Lung (tissue), 12 donors: ENCODE results near the gene DCUN1D3. TPM values are rescaled to one million over a fixed set of nuclear protein-coding genes. Genes with fewer than 3 reads are reported as not detected.

Source experiments
- ATAC-seq: fragments of 200-7000 bp; cut with Tn5 transposase; one replicate; pipeline ENCODE4 v1.9.1; 2020; ENCODE audit warnings: moderate number of reproducible peaks; ENCODE audit not compliant: insufficient read depth, low FRiP score
- DNase-seq, 3 donors: peaks; one replicate each; pipeline ENCODE4 v3.0.0-alpha.2; 2013 to 2017
- H3K27ac ChIP-seq, 2 donors: one replicate each; pipeline ENCODE4 v1.5.1; 2013; ENCODE audit warnings: mild to moderate bottlenecking in 2 of 2, moderate library complexity in 2 of 2, control low read depth in 1 of 2, inconsistent platforms in 1 of 2, low read depth in 1 of 2, low read length in 1 of 2
- H3K27me3 ChIP-seq, 3 donors: one replicate each; pipeline ENCODE4 v1.5.1; 2013; ENCODE audit warnings: low read length in 2 of 3; ENCODE audit not compliant: control insufficient read depth in 3 of 3, insufficient read depth in 3 of 3
- H3K36me3 ChIP-seq, 4 donors: one replicate each; pipeline ENCODE4 v1.5.1; 2013; ENCODE audit warnings: low read length in 4 of 4, mild to moderate bottlenecking in 1 of 4, moderate library complexity in 1 of 4; ENCODE audit not compliant: control insufficient read depth in 4 of 4, insufficient read depth in 4 of 4
- H3K4me1 ChIP-seq, 5 donors: one replicate each; pipeline ENCODE4 v1.5.1; 2013; ENCODE audit warnings: low read length in 5 of 5, mild to moderate bottlenecking in 2 of 5, moderate library complexity in 1 of 5; ENCODE audit not compliant: control insufficient read depth in 5 of 5, insufficient read depth in 5 of 5
- H3K4me3 ChIP-seq: one replicate; pipeline ENCODE4 v1.5.1; 2013; ENCODE audit warnings: mild to moderate bottlenecking, control low read depth, moderate library complexity
- H3K9ac ChIP-seq, 2 donors: one replicate each; pipeline ENCODE4 v1.5.1; 2013; ENCODE audit warnings: low read length in 2 of 2, control low read depth in 1 of 2; ENCODE audit not compliant: insufficient read depth in 1 of 2
- H3K9me3 ChIP-seq, 4 donors: one replicate each; pipeline ENCODE4 v1.5.1; 2013; ENCODE audit warnings: low read length in 3 of 4, mild to moderate bottlenecking in 1 of 4, moderate library complexity in 1 of 4; ENCODE audit not compliant: control insufficient read depth in 4 of 4, insufficient read depth in 3 of 4
- CTCF ChIP-seq: IDR thresholded peaks from 2 replicates; pipeline ENCODE4 v1.5.1; 2012; ENCODE audit warnings: mild to moderate bottlenecking; ENCODE audit errors: control extremely low read depth, extremely low read depth
- WGBS, 2 donors: extraction: QIAGEN DNeasy Blood & Tissue Kit; methylation state at CpG; one replicate each; pipeline ENCODE4 v1.1.7; 2013; 5-methylcytosine and 5-hydroxymethylcytosine counted together
- polyA plus RNA-seq, 2 donors: library from polyadenylated mRNA; stranded (reverse); fragments of 200-250 nt; gene quantifications; one replicate each; pipeline ENCODE4 v1.2.1, GENCODE V29; 2013
- total RNA-seq, 2 donors: library from RNA; depleted of rRNA in 1 of 2; stranded (reverse); fragments of >200 nt in 1 of 2; gene quantifications; one replicate each; pipeline ENCODE4 v1.2.1, GENCODE V29; 2014 to 2021
- donor health status: control.
- donor health status: control.
- donor health status: Bipolar disorder and iron deficiency.
- donor health status: healthy.
- donor health status: DM: yes; HTN: yes; CAD: no.

DCUN1D3 gene
- total and polyA plus RNA-seq, 4 donors: 6.1 to 27.8 (median 9.4) TPM

- Histone ChIP-seq H3K4me3 (no peak overlapping the region), H3K9me3 (peaks cover 0 to 4% (median 0%) of the 10 kb centered on the region in 4 donors), H3K36me3 (peaks cover 18 to 27% (median 25%) of the 10 kb centered on the region in 4 donors), H3K27ac (no peak overlapping the region), H3K9ac (no peak overlapping the region), H3K27me3 (no peaks in the 10 kb centered on the region), H3K4me1 (peaks cover 0 to 26% (median 6%) of the 10 kb centered on the region in 5 donors)
- WGBS, 2 donors: 92 to 99% methylated on average over 3 of the region's 3 CpGs
- ATAC-seq: no peak
- no peak for DNase-seq
- TF ChIP-seq CTCF: no peak
Measured at GRCh38 chr16:20859229-20859628, 40.9 kb downstream of the DCUN1D3 start.

- H3K4me3 ChIP-seq: no peak overlapping the region
- H3K27me3 ChIP-seq: no peaks in the 10 kb centered on the region
- no peak for TF ChIP-seq CTCF
- no peak for ATAC-seq
- 69 to 84% methylated on average over 2 of the region's 2 CpGs for WGBS, 2 donors
- peaks cover 4 to 30% (median 11%) of the 10 kb centered on the region in 5 donors for H3K4me1 ChIP-seq
- H3K9me3 ChIP-seq: peaks cover 0 to 2% (median 0%) of the 10 kb centered on the region in 4 donors
- no peak overlapping the region for H3K9ac ChIP-seq
- DNase-seq: no peak
- H3K36me3 ChIP-seq: peaks cover 18 to 26% (median 24%) of the 10 kb centered on the region in 4 donors
- no peak overlapping the region for H3K27ac ChIP-seq
Measured at GRCh38 chr16:20857281-20857680, 42.9 kb downstream of the DCUN1D3 start.

- ATAC-seq: no peak
- peaks cover 9 to 12% (median 10%) of the 10 kb centered on the region in 4 donors for H3K36me3 ChIP-seq
- no peak for DNase-seq
- H3K27ac ChIP-seq: no peak overlapping the region
- H3K4me3 ChIP-seq: no peak overlapping the region
- no peaks in the 10 kb centered on the region for H3K27me3 ChIP-seq
- no peak overlapping the region for H3K9ac ChIP-seq
- H3K4me1 ChIP-seq: peaks cover 8 to 32% (median 12%) of the 10 kb centered on the region in 5 donors
- H3K9me3 ChIP-seq: no peaks in the 10 kb centered on the region
- WGBS, 2 donors: 92 to 97% methylated on average over 2 of the region's 2 CpGs
- TF ChIP-seq CTCF: no peak
Measured at GRCh38 chr16:20854963-20855362, 45.2 kb downstream of the DCUN1D3 start.
